ENCODE results near the gene UBE2V1. TPM values are rescaled to one million over a fixed set of nuclear protein-coding genes. Genes with fewer than 3 reads are reported as not detected.
A peak's percentile ranks its signal among the peaks of the same experiment; 100 is the strongest.

UBE2V1 gene
- total RNA-seq, 4 donors from 2014 or later = 58.8 to 86.7 (median 77.3) TPM

DNA sequence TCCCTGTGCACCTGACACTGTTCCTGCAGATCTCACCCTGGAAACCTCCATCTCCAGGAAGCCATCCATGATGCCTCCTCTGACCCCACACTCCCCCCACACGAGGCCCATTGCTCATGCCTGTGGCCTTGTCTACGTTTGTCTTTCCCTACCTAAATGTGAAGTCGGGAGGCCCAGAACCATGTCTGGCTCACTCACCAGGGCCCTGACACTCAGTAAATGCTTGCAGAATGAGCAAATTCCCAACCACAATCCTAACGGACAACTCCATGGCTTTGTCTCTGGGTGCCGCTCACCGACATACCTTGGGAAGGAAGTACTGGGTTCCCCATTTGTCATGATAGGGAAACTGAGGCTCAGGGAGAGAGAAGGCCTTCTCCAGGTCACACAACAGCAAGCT lies 33.3 kb upstream of the UBE2V1 start:
- WGBS, 2 donors = 84 to 89% methylated on average over 6 of the region's 6 CpGs
- H3K27ac ChIP-seq = peak overlapping the region in 3 of 4 donors; percentile 66 to 86 (median 81)

GRCh38 chr20:50145566-50145965 lies 32.6 kb upstream of the UBE2V1 start:
- H3K27ac ChIP-seq = peak overlapping the region in 2 of 4 donors; percentile 81 to 86
- peaks cover 0 to 76% (median 20%) of the 10 kb centered on the region in 4 donors for H3K4me1 ChIP-seq
- TF ChIP-seq POLR2A (IDR thresholded peaks at IDR 0.05) = no peak
- TF ChIP-seq, protein P1, sequence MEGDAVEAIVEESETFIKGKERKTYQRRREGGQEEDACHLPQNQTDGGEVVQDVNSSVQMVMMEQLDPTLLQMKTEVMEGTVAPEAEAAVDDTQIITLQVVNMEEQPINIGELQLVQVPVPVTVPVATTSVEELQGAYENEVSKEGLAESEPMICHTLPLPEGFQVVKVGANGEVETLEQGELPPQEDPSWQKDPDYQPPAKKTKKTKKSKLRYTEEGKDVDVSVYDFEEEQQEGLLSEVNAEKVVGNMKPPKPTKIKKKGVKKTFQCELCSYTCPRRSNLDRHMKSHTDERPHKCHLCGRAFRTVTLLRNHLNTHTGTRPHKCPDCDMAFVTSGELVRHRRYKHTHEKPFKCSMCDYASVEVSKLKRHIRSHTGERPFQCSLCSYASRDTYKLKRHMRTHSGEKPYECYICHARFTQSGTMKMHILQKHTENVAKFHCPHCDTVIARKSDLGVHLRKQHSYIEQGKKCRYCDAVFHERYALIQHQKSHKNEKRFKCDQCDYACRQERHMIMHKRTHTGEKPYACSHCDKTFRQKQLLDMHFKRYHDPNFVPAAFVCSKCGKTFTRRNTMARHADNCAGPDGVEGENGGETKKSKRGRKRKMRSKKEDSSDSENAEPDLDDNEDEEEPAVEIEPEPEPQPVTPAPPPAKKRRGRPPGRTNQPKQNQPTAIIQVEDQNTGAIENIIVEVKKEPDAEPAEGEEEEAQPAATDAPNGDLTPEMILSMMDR (IDR thresholded peaks at IDR 0.05) = no peak
- no peak for TF ChIP-seq EP300 (IDR thresholded peaks at IDR 0.05)
- H3K4me3 ChIP-seq = no peak overlapping the region
- H3K27me3 ChIP-seq = no peaks in the 10 kb centered on the region
- peaks cover 0 to 42% (median 5%) of the 10 kb centered on the region in 3 donors for H3K36me3 ChIP-seq
- WGBS, 2 donors = 87 to 96% methylated on average over 6 of the region's 6 CpGs
- DNase-seq (ENCODE audit: low spot score in 2 of 2) = no peak
- no peaks in the 10 kb centered on the region for H3K9me3 ChIP-seq

More for the DNA sequence above, 33.3 kb upstream of the UBE2V1 start:
- no peak overlapping the region for H3K4me3 ChIP-seq
- H3K36me3 ChIP-seq = peaks cover 0 to 39% (median 5%) of the 10 kb centered on the region in 3 donors
- no peak for DNase-seq (ENCODE audit: low spot score in 2 of 2)
- H3K4me1 ChIP-seq = peaks cover 0 to 78% (median 22%) of the 10 kb centered on the region in 4 donors
- TF ChIP-seq, protein P1 (IDR thresholded peaks at IDR 0.05) = no peak
- no peak for TF ChIP-seq POLR2A (IDR thresholded peaks at IDR 0.05)
- TF ChIP-seq EP300 (IDR thresholded peaks at IDR 0.05) = no peak
- H3K9me3 ChIP-seq = no peaks in the 10 kb centered on the region
- no peaks in the 10 kb centered on the region for H3K27me3 ChIP-seq

DNA sequence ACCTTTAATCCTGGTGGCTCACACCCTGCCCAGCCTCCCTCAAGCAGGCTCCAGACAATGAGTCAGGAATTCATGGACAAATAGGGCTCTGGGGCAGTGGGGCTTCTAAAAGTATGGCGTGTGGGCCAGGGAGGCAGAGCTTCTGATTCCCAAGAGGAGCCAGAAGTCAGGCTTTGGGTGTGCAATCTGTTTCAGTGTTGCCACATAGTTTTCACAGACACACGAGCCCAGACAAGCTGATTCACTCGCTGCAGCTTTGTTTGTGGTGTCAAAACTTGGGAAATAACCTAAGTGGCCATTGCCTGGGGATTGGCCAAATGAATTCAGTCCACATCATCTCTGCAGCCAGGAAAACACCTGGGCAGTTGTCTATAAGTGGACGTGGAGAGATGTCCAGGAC lies 31.4 kb upstream of the UBE2V1 start:
- 42 to 52% methylated on average over 4 of the region's 4 CpGs for WGBS, 2 donors
- Histone ChIP-seq H3K36me3 (peaks cover 0 to 42% (median 5%) of the 10 kb centered on the region in 3 donors), H3K4me3 (no peak overlapping the region), H3K9me3 (no peaks in the 10 kb centered on the region), H3K27ac (peak overlapping the region in 3 of 4 donors; percentile 24 to 53 (median 53)), H3K27me3 (no peaks in the 10 kb centered on the region), H3K4me1 (peaks cover 0 to 76% (median 20%) of the 10 kb centered on the region in 4 donors)
- DNase-seq (ENCODE audit: low spot score in 2 of 2) = peak; percentile 31 to 63
- TF ChIP-seq POLR2A (IDR thresholded peaks at IDR 0.05) (no peak), EP300 (IDR thresholded peaks at IDR 0.05) (peak in 1 of 2 donors; percentile 72)

DNA sequence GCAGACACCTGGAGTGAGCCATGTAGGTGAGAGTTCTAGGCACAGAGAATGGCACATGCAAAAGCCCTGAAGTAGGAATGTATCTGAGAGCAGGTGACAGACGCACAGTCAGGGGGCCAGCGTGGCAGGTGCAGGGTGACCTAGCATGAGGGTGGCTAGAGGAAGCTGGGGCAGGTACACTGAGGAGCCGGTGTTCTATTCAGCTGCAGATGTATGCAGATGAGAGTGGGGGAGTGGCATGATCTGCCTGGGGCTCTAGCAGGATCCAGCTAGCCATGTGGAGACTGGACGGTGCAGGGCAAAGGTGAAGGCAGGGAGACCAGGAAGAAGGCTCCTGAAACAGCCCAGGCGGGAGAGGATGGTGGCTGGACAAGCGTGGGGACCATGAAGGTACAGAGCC lies 29.9 kb upstream of the UBE2V1 start:
- H3K27me3 ChIP-seq = no peaks in the 10 kb centered on the region
- H3K4me3 ChIP-seq = no peak overlapping the region
- DNase-seq (ENCODE audit: low spot score in 2 of 2) = no peak
- TF ChIP-seq POLR2A (IDR thresholded peaks at IDR 0.05) (no peak), EP300 (IDR thresholded peaks at IDR 0.05) (no peak)
- TF ChIP-seq, protein P1 (IDR thresholded peaks at IDR 0.05) = no peak
- H3K4me1 ChIP-seq = peaks cover 3 to 78% (median 34%) of the 10 kb centered on the region in 4 donors
- 79 to 80% methylated on average over 6 of the region's 6 CpGs for WGBS, 2 donors
- H3K27ac ChIP-seq = no peak overlapping the region
- H3K9me3 ChIP-seq = no peaks in the 10 kb centered on the region
- H3K36me3 ChIP-seq = peaks cover 0 to 27% (median 5%) of the 10 kb centered on the region in 3 donors

DNA sequence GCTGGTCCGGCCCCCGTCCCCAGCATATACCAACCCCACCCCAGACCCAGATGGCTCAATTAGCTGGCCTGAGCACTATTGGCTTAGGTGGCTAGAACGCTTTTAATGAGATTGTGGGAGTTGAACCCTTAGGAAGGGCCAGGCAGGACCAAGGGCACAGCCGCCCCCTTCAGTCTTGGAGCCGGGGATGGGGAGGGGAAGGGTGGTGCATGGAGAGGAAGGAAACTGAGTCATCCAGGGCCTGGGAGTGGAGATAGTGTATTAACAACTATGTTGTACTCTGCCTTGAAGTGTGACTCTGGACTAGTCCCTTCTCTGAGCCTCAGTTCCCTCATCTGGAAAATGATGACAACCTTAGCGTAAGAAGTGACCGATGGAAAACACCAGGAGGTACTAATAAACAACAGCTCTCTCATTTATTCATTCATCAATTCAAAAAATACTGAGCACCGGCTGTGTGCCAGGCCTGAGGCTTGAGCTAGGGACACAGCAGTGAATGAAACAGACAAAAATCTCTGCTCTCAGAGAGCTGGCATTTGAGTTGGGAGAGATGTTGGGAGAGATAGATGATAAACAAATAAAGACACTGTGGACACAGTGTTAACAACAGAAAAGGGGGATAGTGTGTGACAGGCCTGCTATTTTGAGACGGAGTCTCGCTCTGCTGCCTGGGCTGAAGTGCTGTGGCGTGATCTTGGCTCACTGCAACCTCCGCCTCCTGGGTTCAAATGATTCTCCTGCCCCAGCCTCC lies 29.0 kb upstream of the UBE2V1 start:
- no peak for TF ChIP-seq EP300 (IDR thresholded peaks at IDR 0.05)
- no peak for TF ChIP-seq POLR2A (IDR thresholded peaks at IDR 0.05)
- TF ChIP-seq, protein P1 (IDR thresholded peaks at IDR 0.05) = no peak
- H3K27me3 ChIP-seq = no peaks in the 10 kb centered on the region
- peak overlapping the region in 2 of 4 donors; percentile 48 to 90 for H3K27ac ChIP-seq
- WGBS, 2 donors = 84 to 87% methylated on average over 12 of the region's 12 CpGs
- peaks cover 0 to 27% (median 5%) of the 10 kb centered on the region in 3 donors for H3K36me3 ChIP-seq
- H3K4me3 ChIP-seq = no peak overlapping the region
- no peaks in the 10 kb centered on the region for H3K9me3 ChIP-seq
- H3K4me1 ChIP-seq = peaks cover 3 to 80% (median 34%) of the 10 kb centered on the region in 4 donors
- no peak for DNase-seq (ENCODE audit: low spot score in 2 of 2)
